ENCODE measurements around the gene FOXC2.

Gene FOXC2

GRCh38 chr16:86534779-86535615, 31.6 kb upstream of the FOXC2 start:
- Histone ChIP-seq H3K9me3 (ENCODE audit: insufficient read depth, low read depth, low read length) (no peaks in the 10 kb centered on the region), H3K27ac (ENCODE audit: low read length) (no peak overlapping the region), H3K27me3 (ENCODE audit: insufficient read depth, low read length) (no peaks in the 10 kb centered on the region), H3K4me3 (ENCODE audit: low read length) (no peak overlapping the region), H3K4me1 (ENCODE audit: insufficient read depth, low read length) (no peaks in the 10 kb centered on the region), H3K9ac (ENCODE audit: low read depth, low read length) (no peak overlapping the region), H3K36me3 (ENCODE audit: insufficient read depth, low read depth, low read length) (peaks cover 15% of the 10 kb centered on the region; the same call in 1 of the 2 replicates)

GRCh38 chr16:86536621-86537020, 30.0 kb upstream of the FOXC2 start:
- no peak overlapping the region for H3K27ac ChIP-seq (ENCODE audit: low read length)
- H3K36me3 ChIP-seq (ENCODE audit: insufficient read depth, low read depth, low read length): peaks cover 15% of the 10 kb centered on the region

GRCh38 chr16:86537486-86537885, 29.1 kb upstream of the FOXC2 start:
- Histone ChIP-seq H3K9me3 (ENCODE audit: insufficient read depth, low read depth, low read length) (no peaks in the 10 kb centered on the region), H3K4me3 (ENCODE audit: low read length) (no peak overlapping the region), H3K27ac (ENCODE audit: low read length) (no peak overlapping the region), H3K36me3 (ENCODE audit: insufficient read depth, low read depth, low read length) (peaks cover 15% of the 10 kb centered on the region), H3K4me1 (ENCODE audit: insufficient read depth, low read length) (no peaks in the 10 kb centered on the region), H3K27me3 (ENCODE audit: insufficient read depth, low read length) (no peaks in the 10 kb centered on the region), H3K9ac (ENCODE audit: low read depth, low read length) (no peak overlapping the region)

More at GRCh38 chr16:86536621-86537020, 30.0 kb upstream of the FOXC2 start:
- Histone ChIP-seq H3K9ac (ENCODE audit: low read depth, low read length) (no peak overlapping the region), H3K9me3 (ENCODE audit: insufficient read depth, low read depth, low read length) (no peaks in the 10 kb centered on the region), H3K4me1 (ENCODE audit: insufficient read depth, low read length) (no peaks in the 10 kb centered on the region), H3K27me3 (ENCODE audit: insufficient read depth, low read length) (no peaks in the 10 kb centered on the region), H3K4me3 (ENCODE audit: low read length) (no peak overlapping the region)

GRCh38 chr16:86538196-86538780, 28.3 kb upstream of the FOXC2 start:
- Histone ChIP-seq H3K36me3 (ENCODE audit: insufficient read depth, low read depth, low read length) (peaks cover 15% of the 10 kb centered on the region), H3K9ac (ENCODE audit: low read depth, low read length) (no peak overlapping the region), H3K4me1 (ENCODE audit: insufficient read depth, low read length) (no peaks in the 10 kb centered on the region), H3K27me3 (ENCODE audit: insufficient read depth, low read length) (no peaks in the 10 kb centered on the region), H3K4me3 (ENCODE audit: low read length) (no peak overlapping the region), H3K9me3 (ENCODE audit: insufficient read depth, low read depth, low read length) (no peaks in the 10 kb centered on the region), H3K27ac (ENCODE audit: low read length) (no peak overlapping the region)

GRCh38 chr16:86540894-86541293, 25.7 kb upstream of the FOXC2 start:
- Histone ChIP-seq H3K9ac (ENCODE audit: low read depth, low read length) (no peak overlapping the region), H3K4me3 (ENCODE audit: low read length) (no peak overlapping the region), H3K4me1 (ENCODE audit: insufficient read depth, low read length) (no peaks in the 10 kb centered on the region), H3K36me3 (ENCODE audit: insufficient read depth, low read depth, low read length) (peaks cover 15% of the 10 kb centered on the region), H3K27me3 (ENCODE audit: insufficient read depth, low read length) (no peaks in the 10 kb centered on the region), H3K27ac (ENCODE audit: low read length) (no peak overlapping the region), H3K9me3 (ENCODE audit: insufficient read depth, low read depth, low read length) (no peaks in the 10 kb centered on the region)

GRCh38 chr16:86541560-86541959, 25.1 kb upstream of the FOXC2 start:
- H3K9ac ChIP-seq (ENCODE audit: low read depth, low read length): no peak overlapping the region
- H3K9me3 ChIP-seq (ENCODE audit: insufficient read depth, low read depth, low read length): no peaks in the 10 kb centered on the region
- no peak overlapping the region for H3K4me3 ChIP-seq (ENCODE audit: low read length)
- H3K4me1 ChIP-seq (ENCODE audit: insufficient read depth, low read length): no peaks in the 10 kb centered on the region
- no peaks in the 10 kb centered on the region for H3K27me3 ChIP-seq (ENCODE audit: insufficient read depth, low read length)
- H3K36me3 ChIP-seq (ENCODE audit: insufficient read depth, low read depth, low read length): peaks cover 15% of the 10 kb centered on the region
- H3K27ac ChIP-seq (ENCODE audit: low read length): no peak overlapping the region

- Histone ChIP-seq H3K36me3 (ENCODE audit: insufficient read depth, low read depth, low read length) (peaks cover 24% of the 10 kb centered on the region), H3K27ac (ENCODE audit: low read length) (no peak overlapping the region), H3K9me3 (ENCODE audit: insufficient read depth, low read depth, low read length) (no peaks in the 10 kb centered on the region), H3K27me3 (ENCODE audit: insufficient read depth, low read length) (no peaks in the 10 kb centered on the region), H3K9ac (ENCODE audit: low read depth, low read length) (no peak overlapping the region), H3K4me1 (ENCODE audit: insufficient read depth, low read length) (no peaks in the 10 kb centered on the region), H3K4me3 (ENCODE audit: low read length) (no peak overlapping the region)
These were observed 23.6 kb upstream of the FOXC2 start for GRCh38 chr16:86542756-86543750.

GRCh38 chr16:86545481-86545880, 21.1 kb upstream of the FOXC2 start:
- peaks cover 11% of the 10 kb centered on the region; the same call in 1 of the 2 replicates for H3K36me3 ChIP-seq (ENCODE audit: insufficient read depth, low read depth, low read length)
- no peak overlapping the region for H3K4me3 ChIP-seq (ENCODE audit: low read length)
- no peak overlapping the region for H3K9ac ChIP-seq (ENCODE audit: low read depth, low read length)
- H3K27me3 ChIP-seq (ENCODE audit: insufficient read depth, low read length): no peaks in the 10 kb centered on the region
- H3K4me1 ChIP-seq (ENCODE audit: insufficient read depth, low read length): no peaks in the 10 kb centered on the region
- no peaks in the 10 kb centered on the region for H3K9me3 ChIP-seq (ENCODE audit: insufficient read depth, low read depth, low read length)
- no peak overlapping the region for H3K27ac ChIP-seq (ENCODE audit: low read length)

- Histone ChIP-seq H3K27ac (ENCODE audit: low read length) (no peak overlapping the region), H3K9ac (ENCODE audit: low read depth, low read length) (no peak overlapping the region), H3K9me3 (ENCODE audit: insufficient read depth, low read depth, low read length) (no peaks in the 10 kb centered on the region), H3K4me3 (ENCODE audit: low read length) (no peak overlapping the region), H3K36me3 (ENCODE audit: insufficient read depth, low read depth, low read length) (peaks cover 11% of the 10 kb centered on the region; the same call in 1 of the 2 replicates), H3K4me1 (ENCODE audit: insufficient read depth, low read length) (no peaks in the 10 kb centered on the region), H3K27me3 (ENCODE audit: insufficient read depth, low read length) (no peaks in the 10 kb centered on the region)
These were observed 20.5 kb upstream of the FOXC2 start for GRCh38 chr16:86545954-86546637.

- Histone ChIP-seq H3K9ac (ENCODE audit: low read depth, low read length) (no peak overlapping the region), H3K4me1 (ENCODE audit: insufficient read depth, low read length) (no peaks in the 10 kb centered on the region), H3K36me3 (ENCODE audit: insufficient read depth, low read depth, low read length) (peaks cover 16% of the 10 kb centered on the region; the same call in 1 of the 2 replicates), H3K27me3 (ENCODE audit: insufficient read depth, low read length) (no peaks in the 10 kb centered on the region), H3K4me3 (ENCODE audit: low read length) (no peak overlapping the region), H3K27ac (ENCODE audit: low read length) (no peak overlapping the region), H3K9me3 (ENCODE audit: insufficient read depth, low read depth, low read length) (no peaks in the 10 kb centered on the region)
These were observed 20.0 kb upstream of the FOXC2 start for GRCh38 chr16:86546638-86547013.

- Histone ChIP-seq H3K4me3 (ENCODE audit: low read length) (no peak overlapping the region), H3K9ac (ENCODE audit: low read depth, low read length) (no peak overlapping the region), H3K9me3 (ENCODE audit: insufficient read depth, low read depth, low read length) (no peaks in the 10 kb centered on the region), H3K27me3 (ENCODE audit: insufficient read depth, low read length) (no peaks in the 10 kb centered on the region), H3K36me3 (ENCODE audit: insufficient read depth, low read depth, low read length) (peaks cover 19% of the 10 kb centered on the region; the same call in 1 of the 2 replicates), H3K27ac (ENCODE audit: low read length) (no peak overlapping the region), H3K4me1 (ENCODE audit: insufficient read depth, low read length) (no peaks in the 10 kb centered on the region)
These were observed 19.3 kb upstream of the FOXC2 start for GRCh38 chr16:86547286-86547685.

Data from iPS-20b (cell line).